ENCODE data around the gene LRGUK.

The LRGUK gene

GRCh38 chr7:134088199-134088598 lies 38.9 kb upstream of the LRGUK start:
- no peak for DNase-seq
- Histone ChIP-seq H3K27ac (ENCODE audit: low read length, poor library complexity, severe bottlenecking) (no peak overlapping the region), H2BK120ac (ENCODE audit: low read depth, low read length) (no peak overlapping the region)

DNA sequence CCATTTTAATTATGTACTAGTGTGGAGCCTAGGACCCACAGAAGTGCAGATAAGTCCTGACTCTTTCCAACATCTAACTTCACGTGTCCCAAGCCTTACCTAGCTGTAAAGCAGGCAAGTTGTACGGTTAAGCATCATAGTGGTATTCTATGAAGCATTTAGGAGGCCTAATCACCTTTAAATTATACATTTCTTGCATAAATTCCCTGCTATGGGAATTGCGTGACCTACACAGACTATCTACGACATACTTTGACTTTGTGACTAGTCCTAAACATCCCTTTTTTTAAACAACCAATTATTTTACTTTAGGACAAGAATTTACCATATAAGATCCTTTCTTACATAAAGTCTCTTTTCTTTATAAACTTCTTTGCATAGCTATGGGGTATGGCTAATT lies 37.7 kb upstream of the LRGUK start:
- WGBS: 59% methylated on average over 4 of the region's 4 CpGs
- no peaks in the 10 kb centered on the region for H3K27me3 ChIP-seq (ENCODE audit: control insufficient read depth in 1 of 2, insufficient read depth in 1 of 2, low read length in 2 of 2)
- peaks cover 29% of the 10 kb centered on the region for H3K9me3 ChIP-seq (ENCODE audit: control insufficient read depth, low read length)
- no peak overlapping the region for H2BK5ac ChIP-seq (ENCODE audit: low read depth, low read length, poor library complexity, severe bottlenecking)
- no peak overlapping the region for H2BK12ac ChIP-seq (ENCODE audit: low read length in 2 of 2)
- H3K4ac ChIP-seq (ENCODE audit: low read depth in 1 of 2, low read length in 2 of 2): no peak overlapping the region
- H3K79me1 ChIP-seq (replicated peaks; ENCODE audit: low read length, poor library complexity, severe bottlenecking): no peaks in the 10 kb centered on the region
- H4K91ac ChIP-seq (ENCODE audit: low read length): no peak overlapping the region
- no peak overlapping the region for H4K8ac ChIP-seq (ENCODE audit: low read length)
- no peak overlapping the region for H3K4me2 ChIP-seq (ENCODE audit: low read length, poor library complexity, severe bottlenecking)
- H3K23ac ChIP-seq (ENCODE audit: low read length in 2 of 2): no peak overlapping the region
- H2BK15ac ChIP-seq (ENCODE audit: low read depth, poor library complexity, severe bottlenecking): no peak overlapping the region
- no peaks in the 10 kb centered on the region for H3K36me3 ChIP-seq (ENCODE audit: control insufficient read depth in 1 of 2, insufficient read depth in 2 of 2, low read depth in 1 of 2, low read length in 2 of 2)
- H2AFZ ChIP-seq (ENCODE audit: low read depth, low read length): no peak overlapping the region
- no peak overlapping the region for H3K14ac ChIP-seq (ENCODE audit: low read length in 2 of 2)
- H3K27ac ChIP-seq (ENCODE audit: low read length, poor library complexity, severe bottlenecking): no peak overlapping the region
- no peak overlapping the region for H2AK5ac ChIP-seq (ENCODE audit: low read length, severe bottlenecking)
- H2BK120ac ChIP-seq (ENCODE audit: low read depth, low read length): no peak overlapping the region
- no peak overlapping the region for H3K9ac ChIP-seq (ENCODE audit: low read length)
- no peak overlapping the region for H3K4me3 ChIP-seq (ENCODE audit: insufficient read depth in 1 of 2, low read depth in 1 of 2, low read length in 2 of 2)
- H3K4me1 ChIP-seq (ENCODE audit: control insufficient read depth, insufficient read depth, low read depth, low read length): no peaks in the 10 kb centered on the region
- H3K18ac ChIP-seq (ENCODE audit: low read depth in 1 of 2, low read length in 2 of 2): no peak overlapping the region
- no peak for DNase-seq

More at GRCh38 chr7:134088199-134088598, 38.9 kb upstream of the LRGUK start:
- Histone ChIP-seq H2AFZ (ENCODE audit: low read depth, low read length) (no peak overlapping the region), H3K79me1 (replicated peaks; ENCODE audit: low read length, poor library complexity, severe bottlenecking) (no peaks in the 10 kb centered on the region), H3K36me3 (ENCODE audit: control insufficient read depth in 1 of 2, insufficient read depth in 2 of 2, low read depth in 1 of 2, low read length in 2 of 2) (no peaks in the 10 kb centered on the region), H3K4me3 (ENCODE audit: insufficient read depth in 1 of 2, low read depth in 1 of 2, low read length in 2 of 2) (no peak overlapping the region), H3K9ac (ENCODE audit: low read length) (no peak overlapping the region), H3K14ac (ENCODE audit: low read length in 2 of 2) (no peak overlapping the region), H3K27me3 (ENCODE audit: control insufficient read depth in 1 of 2, insufficient read depth in 1 of 2, low read length in 2 of 2) (no peaks in the 10 kb centered on the region), H2AK5ac (ENCODE audit: low read length, severe bottlenecking) (no peak overlapping the region), H3K9me3 (ENCODE audit: control insufficient read depth, low read length) (peaks cover 25% of the 10 kb centered on the region), H3K4ac (ENCODE audit: low read depth in 1 of 2, low read length in 2 of 2) (no peak overlapping the region), H2BK12ac (ENCODE audit: low read length in 2 of 2) (no peak overlapping the region), H3K4me1 (ENCODE audit: control insufficient read depth, insufficient read depth, low read depth, low read length) (no peaks in the 10 kb centered on the region), H3K23ac (ENCODE audit: low read length in 2 of 2) (no peak overlapping the region), H2BK15ac (ENCODE audit: low read depth, poor library complexity, severe bottlenecking) (no peak overlapping the region), H4K8ac (ENCODE audit: low read length) (no peak overlapping the region), H2BK5ac (ENCODE audit: low read depth, low read length, poor library complexity, severe bottlenecking) (no peak overlapping the region), H3K4me2 (ENCODE audit: low read length, poor library complexity, severe bottlenecking) (no peak overlapping the region), H3K18ac (ENCODE audit: low read depth in 1 of 2, low read length in 2 of 2) (no peak overlapping the region), H4K91ac (ENCODE audit: low read length) (no peak overlapping the region)

DNA sequence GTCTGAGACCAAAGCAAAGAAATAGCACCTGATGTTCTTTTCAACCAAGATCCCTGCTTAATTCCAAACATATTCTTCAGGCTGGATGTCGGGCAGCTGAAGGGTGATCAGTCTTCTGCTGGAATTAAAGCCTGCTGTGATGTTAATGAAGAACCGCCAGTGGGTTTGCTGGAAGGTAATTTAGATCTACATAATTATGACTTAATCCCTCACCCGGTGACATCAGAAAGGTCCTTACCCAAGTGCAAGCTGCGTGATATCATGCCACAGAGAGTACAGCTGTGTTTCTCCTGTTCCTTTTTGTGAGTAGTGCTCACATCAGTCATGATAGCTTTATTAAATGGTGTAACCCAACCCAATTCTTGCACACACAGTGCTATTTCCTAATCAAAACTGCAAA lies 29.1 kb upstream of the LRGUK start:
- no peaks in the 10 kb centered on the region for H3K4me1 ChIP-seq (ENCODE audit: control insufficient read depth, insufficient read depth, low read depth, low read length)
- no peak overlapping the region for H4K91ac ChIP-seq (ENCODE audit: low read length)
- H2BK5ac ChIP-seq (ENCODE audit: low read depth, low read length, poor library complexity, severe bottlenecking): no peak overlapping the region
- H3K9me3 ChIP-seq (ENCODE audit: control insufficient read depth, low read length): peaks cover 11% of the 10 kb centered on the region
- H4K8ac ChIP-seq (ENCODE audit: low read length): no peak overlapping the region
- no peak overlapping the region for H3K4ac ChIP-seq (ENCODE audit: low read depth in 1 of 2, low read length in 2 of 2)
- WGBS: 60% methylated on average over 1 of the region's 4 CpGs
- H2AK5ac ChIP-seq (ENCODE audit: low read length, severe bottlenecking): no peak overlapping the region
- no peak overlapping the region for H2BK120ac ChIP-seq (ENCODE audit: low read depth, low read length)
- H2BK12ac ChIP-seq (ENCODE audit: low read length in 2 of 2): no peak overlapping the region
- no peak overlapping the region for H3K27ac ChIP-seq (ENCODE audit: low read length, poor library complexity, severe bottlenecking)
- no peak overlapping the region for H2BK15ac ChIP-seq (ENCODE audit: low read depth, poor library complexity, severe bottlenecking)
- H3K14ac ChIP-seq (ENCODE audit: low read length in 2 of 2): no peak overlapping the region
- no peak overlapping the region for H3K23ac ChIP-seq (ENCODE audit: low read length in 2 of 2)
- DNase-seq: no peak
- H3K36me3 ChIP-seq (ENCODE audit: control insufficient read depth in 1 of 2, insufficient read depth in 2 of 2, low read depth in 1 of 2, low read length in 2 of 2): no peaks in the 10 kb centered on the region
- H3K18ac ChIP-seq (ENCODE audit: low read depth in 1 of 2, low read length in 2 of 2): no peak overlapping the region
- H3K4me3 ChIP-seq (ENCODE audit: insufficient read depth in 1 of 2, low read depth in 1 of 2, low read length in 2 of 2): no peak overlapping the region
- H3K4me2 ChIP-seq (ENCODE audit: low read length, poor library complexity, severe bottlenecking): no peak overlapping the region
- H3K27me3 ChIP-seq (ENCODE audit: control insufficient read depth in 1 of 2, insufficient read depth in 1 of 2, low read length in 2 of 2): no peaks in the 10 kb centered on the region
- no peaks in the 10 kb centered on the region for H3K79me1 ChIP-seq (replicated peaks; ENCODE audit: low read length, poor library complexity, severe bottlenecking)
- H3K9ac ChIP-seq (ENCODE audit: low read length): no peak overlapping the region
- no peak overlapping the region for H2AFZ ChIP-seq (ENCODE audit: low read depth, low read length)

- WGBS: 80% methylated on average over 3 of the region's 3 CpGs
- H2BK15ac ChIP-seq (ENCODE audit: low read depth, poor library complexity, severe bottlenecking): no peak overlapping the region
Observed at GRCh38 chr7:134101716-134102115, 25.4 kb upstream of the LRGUK start.

More at GRCh38 chr7:134101716-134102115, 25.4 kb upstream of the LRGUK start:
- H3K18ac ChIP-seq (ENCODE audit: low read depth in 1 of 2, low read length in 2 of 2): no peak overlapping the region
- no peaks in the 10 kb centered on the region for H3K36me3 ChIP-seq (ENCODE audit: control insufficient read depth in 1 of 2, insufficient read depth in 2 of 2, low read depth in 1 of 2, low read length in 2 of 2)
- H3K79me1 ChIP-seq (replicated peaks; ENCODE audit: low read length, poor library complexity, severe bottlenecking): no peaks in the 10 kb centered on the region
- H4K91ac ChIP-seq (ENCODE audit: low read length): no peak overlapping the region
- no peak overlapping the region for H3K4me3 ChIP-seq (ENCODE audit: insufficient read depth in 1 of 2, low read depth in 1 of 2, low read length in 2 of 2)
- H2BK12ac ChIP-seq (ENCODE audit: low read length in 2 of 2): no peak overlapping the region
- no peak overlapping the region for H3K9ac ChIP-seq (ENCODE audit: low read length)
- no peak overlapping the region for H4K8ac ChIP-seq (ENCODE audit: low read length)
- no peak overlapping the region for H2AFZ ChIP-seq (ENCODE audit: low read depth, low read length)
- H2BK120ac ChIP-seq (ENCODE audit: low read depth, low read length): no peak overlapping the region
- no peaks in the 10 kb centered on the region for H3K9me3 ChIP-seq (ENCODE audit: control insufficient read depth, low read length)
- H2BK5ac ChIP-seq (ENCODE audit: low read depth, low read length, poor library complexity, severe bottlenecking): no peak overlapping the region
- no peak overlapping the region for H3K27ac ChIP-seq (ENCODE audit: low read length, poor library complexity, severe bottlenecking)
- no peak for DNase-seq
- H2AK5ac ChIP-seq (ENCODE audit: low read length, severe bottlenecking): no peak overlapping the region
- H3K14ac ChIP-seq (ENCODE audit: low read length in 2 of 2): no peak overlapping the region
- no peaks in the 10 kb centered on the region for H3K27me3 ChIP-seq (ENCODE audit: control insufficient read depth in 1 of 2, insufficient read depth in 1 of 2, low read length in 2 of 2)
- H3K4me1 ChIP-seq (ENCODE audit: control insufficient read depth, insufficient read depth, low read depth, low read length): no peaks in the 10 kb centered on the region
- no peak overlapping the region for H3K4ac ChIP-seq (ENCODE audit: low read depth in 1 of 2, low read length in 2 of 2)
- H3K23ac ChIP-seq (ENCODE audit: low read length in 2 of 2): no peak overlapping the region
- H3K4me2 ChIP-seq (ENCODE audit: low read length, poor library complexity, severe bottlenecking): no peak overlapping the region

All from mesenchymal stem cell (in vitro differentiated cells and primary cell).